ENCODE data around the gene MAPK7.

The MAPK7 gene

DNA sequence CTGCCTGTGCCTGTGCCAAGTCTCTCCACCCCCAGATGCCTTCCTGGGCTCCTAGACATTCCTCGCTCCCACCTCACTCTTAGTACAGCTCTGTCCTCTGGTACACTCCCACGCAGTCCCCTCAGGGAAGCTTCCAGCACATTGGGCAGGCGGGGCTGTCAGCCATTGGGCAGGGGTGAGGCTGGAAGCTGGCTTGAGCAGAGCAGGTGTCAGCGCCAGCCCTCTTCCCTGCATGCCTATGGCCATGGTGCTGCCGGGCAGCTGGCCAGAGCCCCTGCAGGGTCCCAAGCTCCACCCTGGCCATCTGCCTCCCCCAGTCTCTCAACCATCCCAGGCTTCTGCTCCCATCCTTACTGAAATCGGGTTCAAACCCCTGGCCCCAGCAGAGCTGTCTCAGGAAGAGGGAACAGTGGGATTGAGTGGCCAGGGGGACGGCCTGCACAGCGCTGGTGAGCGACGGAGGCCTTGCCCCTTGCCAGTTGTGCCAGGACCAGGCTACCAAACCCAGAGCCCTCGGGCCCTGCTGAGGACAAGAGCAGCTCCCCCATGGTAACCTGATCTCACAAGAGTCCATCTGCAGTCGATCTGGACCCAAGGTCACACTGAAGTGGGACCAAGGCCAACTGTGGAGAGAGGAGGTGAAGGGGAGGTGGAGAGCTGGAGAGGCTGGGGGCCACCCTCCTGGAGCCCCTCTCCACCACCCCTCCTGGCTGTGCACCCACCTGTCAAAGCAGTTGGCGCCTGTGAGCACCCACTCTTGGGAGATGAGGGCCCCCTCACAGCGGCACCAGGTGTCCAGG, 13.4 kb upstream of the MAPK7 start:
- DNase-seq: no peak

DNA sequence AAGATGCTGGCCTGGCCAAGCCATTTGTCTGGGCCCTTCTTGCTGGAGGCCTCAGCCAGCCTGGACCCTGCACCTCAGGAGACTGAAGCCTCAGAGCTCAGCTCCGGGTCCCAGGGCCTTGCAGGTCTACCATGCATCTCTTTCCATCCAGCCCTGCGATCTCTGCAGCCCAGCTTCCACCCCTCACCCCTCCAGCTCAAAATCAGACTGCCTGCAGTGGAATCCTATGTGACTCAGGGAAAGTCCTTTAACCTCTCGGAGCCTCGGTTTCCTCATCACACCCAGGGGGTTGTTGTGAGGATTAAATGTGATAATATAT, 12.8 kb upstream of the MAPK7 start:
- DNase-seq: no peak

DNA sequence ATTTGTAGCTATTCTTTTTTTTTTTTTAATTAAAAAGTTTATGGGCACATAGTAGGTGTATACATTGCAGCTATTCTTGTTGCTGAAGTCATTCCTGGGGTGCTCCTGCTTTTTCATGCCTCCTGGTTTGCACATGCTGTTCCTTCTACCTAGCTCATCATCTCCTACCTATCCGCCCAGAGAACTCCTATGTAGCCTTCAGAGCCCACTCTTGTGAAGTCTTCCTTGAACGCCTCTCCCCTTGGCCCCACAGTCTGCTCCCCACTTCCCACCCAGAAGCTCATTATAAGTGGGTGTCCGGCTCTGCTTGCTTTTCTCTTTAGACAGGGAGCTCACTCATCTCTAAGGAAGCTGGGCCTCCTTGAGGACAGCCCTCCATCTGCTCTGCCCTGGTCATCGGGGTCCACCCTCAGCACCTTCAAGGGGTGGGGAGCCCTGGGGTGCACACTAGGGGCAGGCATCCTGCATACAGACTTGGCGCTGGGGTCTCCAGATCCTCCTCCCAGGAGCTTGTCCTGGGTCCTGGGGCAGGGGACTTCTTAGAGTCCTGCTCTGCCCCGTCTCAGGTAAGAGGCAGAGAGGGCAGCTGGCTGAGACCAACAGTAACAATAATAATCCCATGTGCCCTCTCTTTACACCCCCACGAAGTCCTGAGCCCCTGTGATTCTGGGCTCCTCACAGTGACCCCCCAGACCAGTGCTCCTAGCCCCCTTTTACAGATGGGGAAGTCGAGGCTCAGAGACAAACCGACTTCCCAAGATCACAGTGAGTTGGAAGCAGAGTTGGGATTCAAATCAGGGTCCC, 12.3 kb upstream of the MAPK7 start:
- no peak for DNase-seq

DNA sequence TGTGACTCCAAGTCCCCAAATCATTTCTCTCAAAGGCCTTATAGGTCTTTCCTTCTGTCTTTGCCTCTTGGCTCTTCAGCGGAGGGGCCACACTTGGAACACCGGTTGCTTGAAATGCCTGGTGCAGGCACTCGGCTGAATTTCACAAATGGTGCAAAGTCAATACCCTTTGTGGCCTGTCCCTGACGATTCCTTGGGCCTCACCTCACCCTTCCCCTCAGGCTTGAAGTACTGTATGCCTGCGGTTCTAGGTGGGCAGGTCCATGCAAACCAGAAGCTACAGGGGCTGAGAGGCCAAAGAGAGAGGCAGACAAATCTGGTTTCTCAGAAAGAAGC, 11.7 kb upstream of the MAPK7 start:
- DNase-seq: no peak

DNA sequence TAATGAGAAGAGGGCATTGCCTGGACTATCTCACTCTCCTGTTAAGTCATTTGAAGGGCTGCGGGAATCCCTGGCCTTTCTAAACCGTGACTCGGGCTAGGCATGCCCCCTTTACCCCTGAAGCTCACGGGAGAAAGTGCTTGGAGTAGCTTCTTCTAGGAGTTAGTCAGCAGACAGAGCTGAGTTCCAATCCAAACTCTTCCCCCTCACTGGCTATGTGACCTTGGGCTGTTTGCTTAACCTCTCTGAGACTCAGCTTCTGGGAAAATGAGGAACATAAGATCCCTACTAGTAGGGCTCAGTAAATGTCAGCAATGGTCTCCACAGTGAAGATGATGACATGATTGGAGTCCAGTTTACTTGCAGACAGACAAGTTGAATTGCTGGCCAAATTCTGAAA, 10.1 kb upstream of the MAPK7 start:
- no peak for DNase-seq

DNA sequence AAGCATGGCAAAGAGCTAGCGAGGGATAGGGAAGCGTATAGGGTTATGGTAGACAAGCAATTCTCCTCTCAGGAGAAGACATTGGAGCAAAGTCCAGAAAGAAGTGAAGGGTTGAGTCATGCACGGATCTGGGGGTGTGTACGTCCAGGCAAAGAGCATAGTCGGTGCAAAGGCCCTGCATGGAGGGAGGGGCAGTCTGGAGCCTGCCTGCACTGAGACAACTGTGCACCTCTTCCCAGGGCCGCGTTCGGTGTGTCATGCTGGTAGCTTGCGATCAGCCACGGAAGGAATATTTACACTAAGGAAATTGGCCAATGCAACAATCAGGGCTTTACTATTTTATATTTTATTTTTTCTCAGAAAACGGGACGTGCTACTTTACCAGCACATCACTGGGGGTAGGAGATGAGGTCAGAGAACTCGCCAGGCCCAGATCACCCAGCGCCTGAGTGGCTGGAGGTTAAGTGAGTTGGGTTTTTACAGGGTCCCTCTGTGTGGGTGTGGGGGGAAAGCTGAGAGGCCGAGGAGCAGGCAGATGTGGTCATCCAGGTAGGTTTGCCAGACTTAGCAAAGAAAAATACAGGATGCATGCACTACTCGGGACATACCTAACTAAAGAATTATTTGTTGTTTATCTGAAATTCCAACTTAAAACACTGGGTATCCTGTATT, 9.1 kb upstream of the MAPK7 start:
- DNase-seq: no peak

DNA sequence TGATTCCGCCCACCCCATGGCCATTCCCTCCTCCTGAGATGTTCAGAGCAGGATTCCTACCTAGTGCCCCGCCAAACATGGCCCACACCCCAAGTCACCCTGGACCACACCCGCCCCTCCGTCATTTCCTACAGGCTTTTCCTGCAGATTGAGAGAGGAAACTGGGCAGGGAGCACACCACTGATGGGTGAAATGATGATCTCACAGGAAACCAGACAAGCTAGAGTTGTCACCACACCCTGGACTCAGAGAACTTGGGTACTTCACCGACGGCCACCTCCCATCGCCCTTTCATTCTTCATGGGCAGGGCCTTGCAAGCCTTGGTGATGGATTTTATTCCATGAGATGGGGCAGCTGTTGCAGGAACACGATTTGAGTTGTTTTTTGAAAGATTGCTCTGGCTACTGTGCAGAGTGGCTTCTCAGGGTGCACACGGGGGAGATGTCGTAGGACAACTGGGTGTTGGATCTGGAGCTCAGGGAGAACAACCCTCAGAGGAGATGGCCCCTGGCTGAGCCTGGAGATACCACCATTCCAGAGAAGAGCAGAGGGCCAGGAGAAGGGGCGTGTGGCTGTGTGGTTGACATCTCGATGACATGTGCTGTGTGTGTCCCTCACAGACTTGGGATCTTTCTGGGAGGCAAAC, 8.3 kb upstream of the MAPK7 start:
- DNase-seq: no peak

DNA sequence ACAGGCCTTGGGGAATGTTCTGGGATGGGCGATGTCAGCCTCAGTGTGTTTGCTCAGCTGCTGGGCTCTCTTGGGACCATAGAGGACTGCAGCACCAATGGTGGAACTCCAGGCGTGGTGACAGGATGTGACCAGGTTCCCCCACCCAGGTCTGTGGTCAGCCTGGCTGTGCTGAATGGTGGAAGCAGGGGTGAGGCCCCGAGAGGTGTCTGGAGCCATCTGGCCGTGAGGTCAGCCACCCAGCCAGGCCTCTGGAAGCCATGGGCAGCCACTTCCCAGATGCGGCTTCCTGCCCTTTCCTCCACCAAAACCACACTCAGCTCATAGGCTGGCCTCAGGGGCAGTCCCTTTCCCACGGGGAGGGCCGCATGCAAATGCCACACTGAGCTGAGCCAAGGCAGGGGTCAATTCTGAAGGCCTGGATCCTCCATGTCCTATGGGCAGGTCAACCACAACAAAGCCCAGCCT, 7.8 kb upstream of the MAPK7 start:
- no peak for DNase-seq

DNA sequence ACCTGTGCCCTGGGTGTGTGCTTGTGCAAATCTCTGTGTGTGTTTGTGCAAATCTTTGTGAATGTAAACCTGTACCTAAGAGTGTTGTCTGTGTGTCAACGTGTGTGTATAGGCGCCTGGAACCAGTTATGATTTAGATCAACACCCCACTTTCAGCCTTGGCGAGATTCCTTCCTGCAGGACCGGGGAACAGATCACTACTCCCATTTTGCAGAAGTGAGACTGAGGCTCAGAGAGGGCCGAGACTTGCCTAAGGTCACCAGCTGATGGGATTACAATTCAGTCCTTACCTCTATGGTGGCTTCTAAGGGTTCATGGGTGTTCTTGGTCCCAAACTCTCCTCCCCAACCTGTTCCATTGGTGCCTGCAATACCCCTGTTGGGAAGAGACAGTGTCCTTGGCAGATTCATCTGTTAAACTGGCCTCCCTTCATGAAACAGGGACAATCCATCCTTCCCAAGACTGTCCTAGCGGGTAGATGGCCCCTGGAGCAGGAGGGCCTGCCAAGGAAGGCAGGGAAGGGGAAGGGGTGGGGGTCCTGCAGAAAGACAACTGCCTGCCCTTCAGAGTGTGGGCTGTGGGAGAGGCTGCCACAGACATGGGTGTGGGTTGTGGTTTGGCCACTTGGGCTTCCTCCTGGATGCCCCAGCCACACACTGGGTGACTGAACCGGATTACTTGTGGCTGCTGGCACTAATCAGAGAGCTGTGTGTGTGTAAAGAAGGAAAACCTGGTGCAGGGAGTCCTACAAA, 6.9 kb upstream of the MAPK7 start:
- no peak for DNase-seq

DNA sequence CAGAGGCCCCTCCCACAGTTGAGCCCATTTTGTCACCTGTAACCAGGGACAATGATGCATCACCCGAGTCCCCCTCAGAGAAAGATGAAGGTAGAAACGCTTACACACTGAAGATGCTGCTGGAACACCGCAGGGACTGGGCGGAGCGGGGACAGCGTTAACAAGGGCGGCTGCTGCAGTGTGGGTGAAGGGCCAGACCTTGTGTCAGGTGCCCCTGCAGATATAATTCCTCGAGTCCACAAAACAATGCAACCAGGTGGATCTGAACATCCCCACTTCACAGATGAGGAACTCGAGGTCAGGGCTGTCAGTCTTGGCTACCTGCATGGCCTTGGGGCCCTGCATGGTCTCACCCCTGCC, 6.3 kb upstream of the MAPK7 start:
- no peak for DNase-seq

DNA sequence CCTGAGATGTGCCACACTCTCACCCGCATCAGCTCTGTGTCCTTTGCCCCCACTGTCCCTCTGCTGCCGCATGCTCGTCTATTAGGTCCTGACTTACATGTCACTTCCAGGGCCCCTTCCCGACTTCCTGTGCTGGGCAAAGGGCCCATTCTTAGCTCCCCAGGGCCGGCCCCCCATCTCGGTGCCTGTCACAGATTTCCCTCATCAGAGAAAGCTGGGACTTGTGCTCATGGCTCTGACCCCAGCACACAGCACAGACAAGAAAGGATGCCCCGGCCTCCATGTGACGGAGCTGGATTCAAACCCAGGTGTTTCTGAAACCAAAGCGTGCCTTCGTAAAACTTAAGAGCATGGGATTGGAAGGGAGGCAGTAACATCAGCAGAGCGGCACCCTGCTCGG, 5.9 kb upstream of the MAPK7 start:
- DNase-seq: no peak

DNA sequence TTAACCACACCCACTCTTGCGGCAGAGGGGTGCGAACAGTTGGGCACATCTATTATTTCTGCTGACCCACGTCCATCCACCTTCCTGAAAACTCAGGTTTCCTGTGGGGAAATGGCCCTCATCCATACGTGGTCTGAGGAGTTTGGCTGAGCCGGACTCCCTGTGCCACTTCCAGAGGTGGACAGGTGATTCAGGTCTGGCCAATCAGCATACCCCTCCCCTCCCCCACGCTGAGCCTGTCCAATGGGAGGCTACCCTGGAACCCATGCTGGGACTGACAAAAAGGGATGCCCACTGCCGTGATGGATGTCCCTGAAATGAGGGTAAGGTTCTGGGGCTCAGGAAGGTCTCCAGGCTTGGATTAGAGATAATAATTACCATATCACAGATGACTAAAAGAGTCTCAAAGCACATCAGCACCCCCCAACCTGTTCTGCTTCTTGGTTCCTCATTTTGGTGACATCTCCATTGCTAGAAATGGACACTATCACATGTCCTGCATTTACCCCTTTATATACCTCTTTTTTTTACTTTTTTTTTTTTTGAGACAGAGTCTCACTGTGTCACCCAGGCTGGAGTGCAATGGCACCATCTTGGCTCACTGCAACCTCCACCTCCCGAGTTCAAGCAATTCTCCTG, 5.3 kb upstream of the MAPK7 start:
- no peak for DNase-seq

DNA sequence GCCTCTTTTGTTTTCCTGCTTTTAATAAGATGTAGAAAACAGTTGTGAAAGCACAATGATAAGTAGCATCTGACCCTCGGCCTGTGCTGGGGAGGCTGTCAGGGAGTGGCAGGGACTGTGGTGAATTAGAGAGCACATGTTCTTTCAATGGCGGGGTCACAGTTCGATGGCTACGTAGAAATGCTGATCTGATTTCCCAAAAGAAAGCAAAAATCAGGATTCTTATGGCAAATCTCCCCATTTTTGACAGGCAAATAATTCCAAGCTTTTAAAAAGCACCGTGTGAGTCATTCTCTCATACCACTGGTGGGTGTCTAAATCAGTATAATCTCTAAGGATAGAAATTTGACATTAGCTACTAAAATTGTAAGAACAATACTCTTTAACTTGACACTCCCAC, 4.2 kb upstream of the MAPK7 start:
- no peak for DNase-seq

DNA sequence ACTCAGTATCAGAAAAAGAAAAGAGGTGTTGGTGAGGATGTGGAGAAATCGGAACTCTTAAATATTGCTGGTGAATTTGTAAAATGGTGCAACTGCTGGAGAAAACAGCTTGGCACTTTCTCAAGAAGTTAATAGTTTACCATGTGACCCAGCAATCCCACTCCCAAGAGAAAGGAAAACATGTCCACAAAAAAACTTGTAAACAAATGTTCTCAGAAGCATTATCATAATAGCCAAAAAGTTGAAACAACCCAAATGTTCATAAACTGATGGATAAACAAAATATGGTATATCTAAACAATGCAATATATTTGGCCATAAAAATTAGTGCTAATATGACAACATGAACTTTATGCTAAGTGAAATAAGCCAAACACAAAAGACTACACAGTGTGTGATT, 2.6 kb upstream of the MAPK7 start:
- no peak for DNase-seq

DNA sequence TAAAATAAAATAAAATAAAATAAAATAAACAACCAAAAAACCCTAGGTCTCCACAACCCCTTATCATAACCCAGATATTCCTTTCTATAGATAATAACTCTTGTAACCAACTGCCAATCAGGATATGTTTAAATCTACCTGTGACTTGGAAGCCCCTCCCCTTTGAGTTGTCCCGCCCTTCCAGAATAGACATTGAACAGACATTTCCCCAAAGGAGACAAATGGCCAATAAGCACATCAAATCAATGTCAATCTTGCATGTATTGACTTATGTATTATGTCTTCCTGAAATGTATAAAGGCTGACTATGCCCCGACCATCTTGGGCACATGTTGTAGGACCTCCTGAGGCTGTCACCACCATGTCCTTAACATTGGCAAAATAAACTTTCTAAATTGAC, 1.5 kb upstream of the MAPK7 start:
- DNase-seq: peak; percentile 23 to 45

DNA sequence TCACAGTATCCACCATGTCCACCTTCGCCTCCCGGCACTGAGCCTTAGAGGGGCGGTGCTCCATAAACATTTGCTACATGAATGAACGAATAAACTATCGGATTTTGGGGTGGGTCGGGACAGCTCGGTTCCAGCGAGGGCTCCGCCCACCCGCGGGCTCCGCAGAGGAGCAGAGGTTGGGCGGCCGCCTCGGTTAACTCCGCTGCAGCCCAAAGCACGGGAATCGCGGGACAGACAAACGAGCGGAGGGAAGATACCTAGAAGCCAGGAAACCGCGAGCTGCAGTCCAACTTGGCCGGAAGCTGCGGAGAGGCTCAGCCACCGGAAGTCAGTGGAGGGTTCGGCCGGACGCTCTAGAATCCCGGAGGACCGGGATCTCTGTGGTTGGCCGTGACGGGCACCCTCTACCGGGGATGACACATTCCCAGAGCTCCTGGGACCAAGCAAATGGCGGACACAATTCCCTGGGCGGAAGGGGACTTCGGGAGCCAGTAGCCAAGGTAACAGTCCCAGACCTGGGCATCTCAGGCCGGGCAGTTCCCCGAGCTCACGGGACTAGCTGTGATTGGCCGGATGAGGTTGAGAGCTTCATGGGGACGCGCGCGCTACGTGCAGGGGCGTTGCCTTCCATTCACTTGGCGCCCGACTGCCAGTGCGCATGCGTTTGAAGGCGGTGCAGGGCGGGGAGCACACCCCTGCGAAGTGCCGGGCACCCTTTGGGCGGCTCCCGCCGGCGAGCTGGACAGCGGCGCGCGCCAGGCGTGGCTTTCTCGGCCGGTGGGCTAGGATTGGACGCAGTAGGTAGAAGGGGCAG, 489 bp upstream of the MAPK7 start:
- DNase-seq: peak; percentile 95 to 97

DNA sequence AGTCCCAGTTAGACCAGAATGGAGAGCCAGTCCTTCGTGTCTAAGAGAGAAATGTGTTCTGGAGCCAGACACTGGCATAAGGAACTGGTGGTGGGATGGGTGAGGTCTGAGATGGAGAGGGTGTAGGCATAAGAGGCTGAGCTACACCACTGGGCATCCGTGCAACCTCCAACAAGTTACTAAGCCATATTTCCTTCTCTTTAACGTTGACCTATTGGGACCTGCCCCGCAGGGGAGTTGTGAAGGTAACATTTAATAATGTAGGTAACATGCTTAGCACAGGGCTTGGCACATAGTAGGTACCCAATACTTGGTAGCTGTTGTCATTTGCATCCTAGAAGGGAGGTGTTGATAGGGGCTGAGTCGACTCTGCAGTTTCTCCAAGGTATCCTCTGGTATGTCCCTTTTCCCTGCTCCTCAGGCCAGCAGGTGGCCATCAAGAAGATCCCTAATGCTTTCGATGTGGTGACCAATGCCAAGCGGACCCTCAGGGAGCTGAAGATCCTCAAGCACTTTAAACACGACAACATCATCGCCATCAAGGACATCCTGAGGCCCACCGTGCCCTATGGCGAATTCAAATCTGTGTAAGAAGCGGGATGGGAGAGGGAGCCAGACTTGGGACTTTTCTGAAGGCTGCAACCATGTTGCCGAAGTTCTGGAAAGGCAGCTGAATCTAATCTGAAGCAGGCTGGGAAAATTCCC, 1.2 kb downstream of the MAPK7 start:
- no peak for DNase-seq

DNA sequence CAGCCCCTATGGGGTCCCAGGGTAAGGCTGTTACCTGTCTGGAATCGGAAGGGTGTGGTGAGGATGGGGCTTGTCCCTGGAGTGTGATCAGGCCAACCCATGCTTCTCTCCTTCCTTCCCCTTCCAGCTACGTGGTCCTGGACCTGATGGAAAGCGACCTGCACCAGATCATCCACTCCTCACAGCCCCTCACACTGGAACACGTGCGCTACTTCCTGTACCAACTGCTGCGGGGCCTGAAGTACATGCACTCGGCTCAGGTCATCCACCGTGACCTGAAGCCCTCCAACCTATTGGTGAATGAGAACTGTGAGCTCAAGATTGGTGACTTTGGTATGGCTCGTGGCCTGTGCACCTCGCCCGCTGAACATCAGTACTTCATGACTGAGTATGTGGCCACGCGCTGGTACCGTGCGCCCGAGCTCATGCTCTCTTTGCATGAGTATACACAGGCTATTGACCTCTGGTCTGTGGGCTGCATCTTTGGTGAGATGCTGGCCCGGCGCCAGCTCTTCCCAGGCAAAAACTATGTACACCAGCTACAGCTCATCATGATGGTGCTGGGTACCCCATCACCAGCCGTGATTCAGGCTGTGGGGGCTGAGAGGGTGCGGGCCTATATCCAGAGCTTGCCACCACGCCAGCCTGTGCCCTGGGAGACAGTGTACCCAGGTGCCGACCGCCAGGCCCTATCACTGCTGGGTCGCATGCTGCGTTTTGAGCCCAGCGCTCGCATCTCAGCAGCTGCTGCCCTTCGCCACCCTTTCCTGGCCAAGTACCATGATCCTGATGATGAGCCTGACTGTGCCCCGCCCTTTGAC, 2.4 kb downstream of the MAPK7 start:
- no peak for DNase-seq

DNA sequence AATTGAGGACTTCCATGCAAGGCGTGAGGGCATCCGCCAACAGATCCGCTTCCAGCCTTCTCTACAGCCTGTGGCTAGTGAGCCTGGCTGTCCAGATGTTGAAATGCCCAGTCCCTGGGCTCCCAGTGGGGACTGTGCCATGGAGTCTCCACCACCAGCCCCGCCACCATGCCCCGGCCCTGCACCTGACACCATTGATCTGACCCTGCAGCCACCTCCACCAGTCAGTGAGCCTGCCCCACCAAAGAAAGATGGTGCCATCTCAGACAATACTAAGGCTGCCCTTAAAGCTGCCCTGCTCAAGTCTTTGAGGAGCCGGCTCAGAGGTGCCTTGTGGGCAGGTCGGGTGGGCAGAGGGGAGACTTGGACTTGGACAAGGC, 3.1 kb downstream of the MAPK7 start:
- DNase-seq: no peak

Data from NCI-H526 (cell line).